ENCODE results near the gene PTOV1. TPM values are rescaled to one million over a fixed set of nuclear protein-coding genes. Genes with fewer than 3 reads are reported as not detected.

PTOV1 gene
- total and polyA plus RNA-seq, 4 donors = 62.9 to 115 (median 89.4) TPM

- TF ChIP-seq CTCF (IDR thresholded peaks at IDR 0.05; ENCODE audit: control extremely low read depth, extremely low read depth) = no peak
- peaks cover 12 to 48% (median 42%) of the 10 kb centered on the region in 4 donors for H3K36me3 ChIP-seq (ENCODE audit: control insufficient read depth in 4 of 4, insufficient read depth in 4 of 4, low read length in 4 of 4)
- DNase-seq = peak; percentile 62 to 74 (median 73)
Measured at GRCh38 chr19:49838885-49839588, 11.9 kb upstream of the PTOV1 start.

GRCh38 chr19:49839713-49840112 lies 11.2 kb upstream of the PTOV1 start:
- no peak for TF ChIP-seq CTCF (IDR thresholded peaks at IDR 0.05; ENCODE audit: control extremely low read depth, extremely low read depth)
- H3K9me3 ChIP-seq (ENCODE audit: control insufficient read depth in 4 of 4, insufficient read depth in 3 of 4, low read length in 3 of 4) = no peaks in the 10 kb centered on the region
- no peaks in the 10 kb centered on the region for H3K27me3 ChIP-seq (ENCODE audit: control insufficient read depth in 3 of 3, insufficient read depth in 3 of 3, low read length in 2 of 3)
- no peak for ATAC-seq (ENCODE audit: insufficient read depth, low FRiP score)
- H3K36me3 ChIP-seq (ENCODE audit: control insufficient read depth in 4 of 4, insufficient read depth in 4 of 4, low read length in 4 of 4) = peaks cover 8 to 41% (median 37%) of the 10 kb centered on the region in 4 donors
- WGBS, 2 donors = 93 to 97% methylated on average over 11 of the region's 11 CpGs
- H3K9ac ChIP-seq (ENCODE audit: insufficient read depth in 1 of 2, low read length in 2 of 2) = no peak overlapping the region
- peaks cover 0 to 22% (median 0%) of the 10 kb centered on the region in 5 donors for H3K4me1 ChIP-seq (ENCODE audit: control insufficient read depth in 5 of 5, insufficient read depth in 5 of 5, low read length in 5 of 5)
- no peak overlapping the region for H3K27ac ChIP-seq (ENCODE audit: low read depth in 1 of 2, low read length in 1 of 2)
- peak in 1 of 3 donors; percentile 59 for DNase-seq
- H3K4me3 ChIP-seq = no peak overlapping the region

More at GRCh38 chr19:49838885-49839588, 11.9 kb upstream of the PTOV1 start:
- Histone ChIP-seq H3K9me3 (ENCODE audit: control insufficient read depth in 4 of 4, insufficient read depth in 3 of 4, low read length in 3 of 4) (no peaks in the 10 kb centered on the region), H3K27ac (ENCODE audit: low read depth in 1 of 2, low read length in 1 of 2) (no peak overlapping the region), H3K4me3 (no peak overlapping the region), H3K9ac (ENCODE audit: insufficient read depth in 1 of 2, low read length in 2 of 2) (no peak overlapping the region), H3K4me1 (ENCODE audit: control insufficient read depth in 5 of 5, insufficient read depth in 5 of 5, low read length in 5 of 5) (peaks cover 0 to 22% (median 0%) of the 10 kb centered on the region in 5 donors), H3K27me3 (ENCODE audit: control insufficient read depth in 3 of 3, insufficient read depth in 3 of 3, low read length in 2 of 3) (no peaks in the 10 kb centered on the region)
- 86 to 92% methylated on average over 18 of the region's 18 CpGs for WGBS, 2 donors
- no peak for ATAC-seq (ENCODE audit: insufficient read depth, low FRiP score)

GRCh38 chr19:49840321-49840720 lies 10.6 kb upstream of the PTOV1 start:
- no peak for TF ChIP-seq CTCF (IDR thresholded peaks at IDR 0.05; ENCODE audit: control extremely low read depth, extremely low read depth)
- no peaks in the 10 kb centered on the region for H3K27me3 ChIP-seq (ENCODE audit: control insufficient read depth in 3 of 3, insufficient read depth in 3 of 3, low read length in 2 of 3)
- no peak for ATAC-seq (ENCODE audit: insufficient read depth, low FRiP score)
- 86 to 90% methylated on average over 11 of the region's 11 CpGs for WGBS, 2 donors
- peaks cover 0 to 22% (median 0%) of the 10 kb centered on the region in 5 donors for H3K4me1 ChIP-seq (ENCODE audit: control insufficient read depth in 5 of 5, insufficient read depth in 5 of 5, low read length in 5 of 5)
- no peak for DNase-seq
- H3K9me3 ChIP-seq (ENCODE audit: control insufficient read depth in 4 of 4, insufficient read depth in 3 of 4, low read length in 3 of 4) = no peaks in the 10 kb centered on the region
- H3K36me3 ChIP-seq (ENCODE audit: control insufficient read depth in 4 of 4, insufficient read depth in 4 of 4, low read length in 4 of 4) = peaks cover 8 to 37% (median 32%) of the 10 kb centered on the region in 4 donors
- no peak overlapping the region for H3K9ac ChIP-seq (ENCODE audit: insufficient read depth in 1 of 2, low read length in 2 of 2)
- no peak overlapping the region for H3K4me3 ChIP-seq
- no peak overlapping the region for H3K27ac ChIP-seq (ENCODE audit: low read depth in 1 of 2, low read length in 1 of 2)
